ENCODE results near the gene CDH19. TPM values are rescaled to one million over a fixed set of nuclear protein-coding genes. Genes with fewer than 3 reads are reported as not detected.

The CDH19 gene
- total and polyA plus RNA-seq, 3 experiments from 2014 or later: not detected

GRCh38 chr18:66523219-66523991, 80.5 kb downstream of the CDH19 start:
- Histone ChIP-seq H3K36me3 (ENCODE audit: insufficient read depth, low read length) (no peaks in the 10 kb centered on the region), H3K27ac (ENCODE audit: low read depth, low read length) (no peak overlapping the region), H3K27me3 (ENCODE audit: insufficient read depth, low read length, poor library complexity, severe bottlenecking) (no peaks in the 10 kb centered on the region), H3K9me3 (ENCODE audit: low read length) (peaks cover 6% of the 10 kb centered on the region), H3K4me3 (ENCODE audit: low read length) (no peak overlapping the region), H3K4me1 (ENCODE audit: insufficient read depth, low read length) (no peaks in the 10 kb centered on the region)
- peaks cover 0 to 1% of the 10 kb centered on the region in 2 donors for H3K27me3 Mint-ChIP-seq
- H3K4me1 Mint-ChIP-seq: no peaks in the 10 kb centered on the region
- POLR2A ChIA-PET: no interaction called here
- no peak overlapping the region for H3K4me3 Mint-ChIP-seq
- DNase-seq: no peak
- no peak overlapping the region for H3K27ac Mint-ChIP-seq
- H3K9me3 Mint-ChIP-seq: peaks cover 0 to 9% (median 2%) of the 10 kb centered on the region in 5 donors
- CTCF ChIA-PET: no interaction called here
- H3K36me3 Mint-ChIP-seq: no peaks in the 10 kb centered on the region

DNA sequence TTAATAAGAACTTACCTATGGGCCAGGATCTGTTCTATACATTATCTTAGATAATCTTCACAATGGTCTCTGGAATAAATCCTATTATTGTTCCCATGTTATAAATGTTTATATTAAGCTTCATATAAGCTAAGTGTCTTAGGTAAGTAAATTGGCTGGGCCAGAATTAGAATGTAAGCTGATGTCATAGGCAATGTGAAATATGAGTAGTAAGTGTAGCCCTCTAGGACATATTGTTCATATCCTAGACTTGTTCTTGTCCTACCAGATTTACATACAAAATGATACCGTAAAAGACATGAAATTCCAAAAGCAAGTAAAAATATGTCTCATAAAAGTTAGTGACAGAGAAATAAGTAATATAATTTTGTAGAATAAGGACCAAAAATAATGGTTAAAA, 89.9 kb downstream of the CDH19 start:
- H3K36me3 Mint-ChIP-seq: no peaks in the 10 kb centered on the region
- no peak for DNase-seq
- CTCF ChIA-PET: no interaction called here
- Histone ChIP-seq H3K27me3 (ENCODE audit: insufficient read depth, low read length, poor library complexity, severe bottlenecking) (no peaks in the 10 kb centered on the region), H3K4me1 (ENCODE audit: insufficient read depth, low read length) (no peaks in the 10 kb centered on the region), H3K36me3 (ENCODE audit: insufficient read depth, low read length) (no peaks in the 10 kb centered on the region), H3K9me3 (ENCODE audit: low read length) (peaks cover 1% of the 10 kb centered on the region), H3K4me3 (ENCODE audit: low read length) (no peak overlapping the region), H3K27ac (ENCODE audit: low read depth, low read length) (no peak overlapping the region)
- H3K27ac Mint-ChIP-seq: no peak overlapping the region
- no peaks in the 10 kb centered on the region for H3K4me1 Mint-ChIP-seq
- H3K9me3 Mint-ChIP-seq: peaks cover under 1 to 36% (median 2%) of the 10 kb centered on the region in 5 donors
- H3K27me3 Mint-ChIP-seq: peaks cover 0 to under 1% of the 10 kb centered on the region in 2 donors
- POLR2A ChIA-PET: no interaction called here
- no peak overlapping the region for H3K4me3 Mint-ChIP-seq

DNA sequence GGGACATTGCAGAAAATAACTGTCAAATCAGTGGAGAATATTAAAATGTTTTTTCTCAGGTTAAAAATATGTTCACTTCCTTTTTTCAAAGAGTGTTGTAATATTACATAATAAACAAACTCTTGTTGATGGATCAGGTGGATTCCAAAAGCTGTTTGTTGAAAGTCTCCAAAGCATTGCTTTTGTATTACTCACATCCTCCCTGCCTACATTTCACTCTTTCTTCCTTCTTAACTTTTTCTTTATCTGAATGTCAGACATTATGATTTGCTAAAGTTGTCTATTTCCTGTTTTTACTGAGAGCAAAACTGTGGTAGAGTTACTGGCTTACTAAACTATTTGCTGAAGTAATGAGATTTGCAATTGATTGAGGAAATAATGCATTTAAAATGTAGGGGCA, 92.1 kb downstream of the CDH19 start:
- no peaks in the 10 kb centered on the region for H3K9me3 ChIP-seq (ENCODE audit: low read length)
- H3K4me3 ChIP-seq (ENCODE audit: low read length): no peak overlapping the region
- Mint-ChIP-seq H3K4me1 (no peaks in the 10 kb centered on the region), H3K4me3 (no peak overlapping the region), H3K27me3 (no peaks in the 10 kb centered on the region), H3K9me3 (peaks cover 0 to 42% (median 5%) of the 10 kb centered on the region in 5 donors), H3K27ac (no peak overlapping the region), H3K36me3 (no peaks in the 10 kb centered on the region)
- POLR2A ChIA-PET: no interaction called here
- no peaks in the 10 kb centered on the region for H3K36me3 ChIP-seq (ENCODE audit: insufficient read depth, low read length)
- H3K27ac ChIP-seq (ENCODE audit: low read depth, low read length): no peak overlapping the region
- H3K27me3 ChIP-seq (ENCODE audit: insufficient read depth, low read length, poor library complexity, severe bottlenecking): no peaks in the 10 kb centered on the region
- H3K4me1 ChIP-seq (ENCODE audit: insufficient read depth, low read length): no peaks in the 10 kb centered on the region
- CTCF ChIA-PET: no interaction called here
- no peak for DNase-seq

DNA sequence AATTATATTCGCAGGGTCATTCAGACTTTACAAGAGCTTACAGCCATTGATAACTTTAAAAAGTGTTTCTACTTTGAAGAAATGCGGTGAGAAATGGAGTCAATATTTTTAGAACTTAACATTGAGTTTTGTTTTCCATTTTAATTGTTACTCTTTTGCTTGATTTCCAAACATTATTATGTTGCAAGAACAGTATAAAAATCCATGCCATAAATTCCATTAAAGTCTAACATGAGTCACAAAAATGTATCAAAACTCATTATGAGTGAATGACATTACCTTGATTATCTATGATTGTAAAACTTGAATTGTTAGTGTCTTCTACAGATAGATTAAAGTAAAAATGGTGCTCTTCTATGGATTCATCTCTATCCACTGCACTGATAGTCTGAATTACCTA, 92.6 kb downstream of the CDH19 start:
- no peaks in the 10 kb centered on the region for H3K36me3 ChIP-seq (ENCODE audit: insufficient read depth, low read length)
- DNase-seq: no peak
- H3K36me3 Mint-ChIP-seq: no peaks in the 10 kb centered on the region
- H3K27ac Mint-ChIP-seq: no peak overlapping the region
- no peak overlapping the region for H3K4me3 ChIP-seq (ENCODE audit: low read length)
- no peak overlapping the region for H3K27ac ChIP-seq (ENCODE audit: low read depth, low read length)
- no peak overlapping the region for H3K4me3 Mint-ChIP-seq
- ChIA-PET CTCF (no interaction called here), POLR2A (no interaction called here)
- H3K27me3 ChIP-seq (ENCODE audit: insufficient read depth, low read length, poor library complexity, severe bottlenecking): no peaks in the 10 kb centered on the region
- H3K27me3 Mint-ChIP-seq: no peaks in the 10 kb centered on the region
- H3K9me3 Mint-ChIP-seq: peaks cover 0 to 40% (median 5%) of the 10 kb centered on the region in 5 donors
- H3K4me1 Mint-ChIP-seq: no peaks in the 10 kb centered on the region
- H3K4me1 ChIP-seq (ENCODE audit: insufficient read depth, low read length): no peaks in the 10 kb centered on the region
- H3K9me3 ChIP-seq (ENCODE audit: low read length): no peaks in the 10 kb centered on the region

- ChIA-PET CTCF (no interaction called here), POLR2A (no interaction called here)
- Mint-ChIP-seq H3K4me1 (no peaks in the 10 kb centered on the region), H3K4me3 (no peak overlapping the region), H3K9me3 (peaks cover 2 to 44% (median 6%) of the 10 kb centered on the region in 5 donors), H3K27ac (no peak overlapping the region), H3K27me3 (no peaks in the 10 kb centered on the region), H3K36me3 (no peaks in the 10 kb centered on the region)
- no peaks in the 10 kb centered on the region for H3K4me1 ChIP-seq (ENCODE audit: insufficient read depth, low read length)
- no peaks in the 10 kb centered on the region for H3K9me3 ChIP-seq (ENCODE audit: low read length)
- no peaks in the 10 kb centered on the region for H3K36me3 ChIP-seq (ENCODE audit: insufficient read depth, low read length)
- no peak for DNase-seq
- H3K27me3 ChIP-seq (ENCODE audit: insufficient read depth, low read length, poor library complexity, severe bottlenecking): no peaks in the 10 kb centered on the region
- H3K4me3 ChIP-seq (ENCODE audit: low read length): no peak overlapping the region
- no peak overlapping the region for H3K27ac ChIP-seq (ENCODE audit: low read depth, low read length)
Measured at GRCh38 chr18:66510357-66511045, 93.4 kb downstream of the CDH19 start.

GRCh38 chr18:66508937-66509336, 95.0 kb downstream of the CDH19 start:
- H3K9me3 ChIP-seq (ENCODE audit: low read length): no peaks in the 10 kb centered on the region
- ChIA-PET CTCF (no interaction called here), POLR2A (no interaction called here)
- H3K4me1 ChIP-seq (ENCODE audit: insufficient read depth, low read length): no peaks in the 10 kb centered on the region
- no peaks in the 10 kb centered on the region for H3K27me3 ChIP-seq (ENCODE audit: insufficient read depth, low read length, poor library complexity, severe bottlenecking)
- no peaks in the 10 kb centered on the region for H3K4me1 Mint-ChIP-seq
- no peak overlapping the region for H3K4me3 ChIP-seq (ENCODE audit: low read length)
- H3K36me3 ChIP-seq (ENCODE audit: insufficient read depth, low read length): no peaks in the 10 kb centered on the region
- peaks cover 2 to 31% (median 6%) of the 10 kb centered on the region in 5 donors for H3K9me3 Mint-ChIP-seq
- no peaks in the 10 kb centered on the region for H3K36me3 Mint-ChIP-seq
- DNase-seq: no peak
- no peak overlapping the region for H3K27ac ChIP-seq (ENCODE audit: low read depth, low read length)
- no peak overlapping the region for H3K27ac Mint-ChIP-seq
- no peaks in the 10 kb centered on the region for H3K27me3 Mint-ChIP-seq
- H3K4me3 Mint-ChIP-seq: no peak overlapping the region

- H3K36me3 ChIP-seq (ENCODE audit: insufficient read depth, low read length): no peaks in the 10 kb centered on the region
- no peaks in the 10 kb centered on the region for H3K4me1 ChIP-seq (ENCODE audit: insufficient read depth, low read length)
- peaks cover 2 to 20% (median 6%) of the 10 kb centered on the region in 5 donors for H3K9me3 Mint-ChIP-seq
- no peaks in the 10 kb centered on the region for H3K36me3 Mint-ChIP-seq
- DNase-seq: no peak
- H3K27me3 ChIP-seq (ENCODE audit: insufficient read depth, low read length, poor library complexity, severe bottlenecking): no peaks in the 10 kb centered on the region
- no peaks in the 10 kb centered on the region for H3K9me3 ChIP-seq (ENCODE audit: low read length)
- no peaks in the 10 kb centered on the region for H3K4me1 Mint-ChIP-seq
- ChIA-PET POLR2A (no interaction called here), CTCF (no interaction called here)
- H3K4me3 ChIP-seq (ENCODE audit: low read length): no peak overlapping the region
- H3K4me3 Mint-ChIP-seq: no peak overlapping the region
- no peak overlapping the region for H3K27ac ChIP-seq (ENCODE audit: low read depth, low read length)
- peak overlapping the region in 1 of 8 donors; percentile 69 for H3K27ac Mint-ChIP-seq
- no peaks in the 10 kb centered on the region for H3K27me3 Mint-ChIP-seq
Measured at GRCh38 chr18:66506178-66506577, 97.7 kb downstream of the CDH19 start.

DNA sequence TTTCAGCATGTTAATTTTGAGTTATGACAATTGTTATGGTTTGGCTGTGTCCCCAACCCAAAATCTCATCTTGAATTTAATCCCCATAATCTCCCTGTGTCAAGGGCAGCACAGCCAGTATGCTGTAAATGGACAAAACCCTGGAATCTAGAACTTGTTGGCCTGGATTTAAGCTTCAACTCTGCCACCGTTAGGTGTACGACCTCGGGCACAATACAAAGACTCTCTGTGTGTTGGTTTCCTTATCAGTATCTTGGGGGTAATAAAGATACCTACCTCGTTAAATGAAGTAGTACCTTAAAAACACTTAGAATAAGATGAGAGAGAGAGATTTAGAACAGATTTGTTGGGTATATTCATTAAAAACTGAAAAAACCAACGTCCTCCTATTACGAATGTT, 106.5 kb downstream of the CDH19 start:
- Histone ChIP-seq H3K4me3 (ENCODE audit: low read length) (no peak overlapping the region), H3K4me1 (ENCODE audit: insufficient read depth, low read length) (no peaks in the 10 kb centered on the region), H3K9me3 (ENCODE audit: low read length) (no peaks in the 10 kb centered on the region), H3K36me3 (ENCODE audit: insufficient read depth, low read length) (no peaks in the 10 kb centered on the region), H3K27me3 (ENCODE audit: insufficient read depth, low read length, poor library complexity, severe bottlenecking) (no peaks in the 10 kb centered on the region), H3K27ac (ENCODE audit: low read depth, low read length) (no peak overlapping the region)
- no peak for DNase-seq
- Mint-ChIP-seq H3K27me3 (no peaks in the 10 kb centered on the region), H3K27ac (no peak overlapping the region), H3K4me3 (no peak overlapping the region), H3K36me3 (no peaks in the 10 kb centered on the region), H3K4me1 (no peaks in the 10 kb centered on the region), H3K9me3 (peaks cover 0 to 30% (median 2%) of the 10 kb centered on the region in 5 donors)
- POLR2A ChIA-PET: no interaction called here
- CTCF ChIA-PET: no interaction called here

Measured in CD8-positive, alpha-beta memory T cell (primary cell).